22Rv1 (cell line): Measurements from ENCODE around the gene ACOT4.

Experiments used
- CTCF ChIP-seq: fragments of 450-650 bp; IDR thresholded peaks from 2 replicates; pipeline ENCODE4 v1.5.1; 2017; ENCODE audit warnings: mild to moderate bottlenecking
- ZFX ChIP-seq: fragments of 450-650 bp; IDR thresholded peaks from 2 replicates; pipeline ENCODE4 v1.6.1; 2017; ENCODE audit warnings: antibody characterized with exemption, borderline replicate concordance

- TF ChIP-seq CTCF: no peak
- no peak for TF ChIP-seq ZFX
Measured at GRCh38 chr14:73637830-73638229, 46.2 kb downstream of the ACOT4 start.
